IMR-90 (cell line): ENCODE measurements around the gene TSC1. TPM values are rescaled to one million over a fixed set of nuclear protein-coding genes. Genes with fewer than 3 reads are reported as not detected.
A peak's percentile ranks its signal among the peaks of the same experiment; 100 is the strongest.

ENCODE experiments used
- ATAC-seq: fragments of 200-7000 bp; cut with Tn5 transposase; 2 replicates; pipeline ENCODE4 v1.9.1; 2020; ENCODE audit warnings: low read depth, mild to moderate bottlenecking, moderate library complexity
- BruUV-seq: library from RNA; stranded (reverse); fragments of 400-500 nt; replicated peaks from 2 replicates; lab custom pipeline; 2021; lab: Mats Ljungman, UMichigan
- CTCF ChIA-PET: fragments of 300-600 bp; formaldehyde crosslinking; extraction: SDS; loops from one replicate; lab custom pipeline; 2021; ENCODE audit warnings: antibody characterized with exemption; lab: Yijun Ruan, JAX
- POLR2A ChIA-PET: fragments of 300-600 bp; sonication (Branson Sonifier 250); formaldehyde crosslinking; loops from one replicate; lab custom pipeline; 2022; ENCODE audit warnings: antibody characterized with exemption; ENCODE audit not compliant: unreplicated experiment; lab: Charles Lee
- DNase-seq: peaks from one replicate; pipeline ENCODE4 v3.0.0; 2013
- H2AFZ ChIP-seq: replicated peaks from 2 replicates; pipeline ENCODE3; 2013; ENCODE audit warnings: low read length, mild to moderate bottlenecking; ENCODE audit not compliant: poor library complexity
- H2AK5ac ChIP-seq: 2 replicates; pipeline ENCODE4 v1.6.1; 2013; ENCODE audit warnings: low read depth, low read length, inconsistent platforms
- H2AK9ac ChIP-seq: replicated peaks from 2 replicates; pipeline ENCODE3; 2013; ENCODE audit warnings: mild to moderate bottlenecking, low read depth, low read length, moderate library complexity; ENCODE audit not compliant: poor library complexity
- H2BK120ac ChIP-seq: 2 replicates; pipeline ENCODE4 v1.6.1; 2013; ENCODE audit warnings: low read depth, low read length, inconsistent platforms
- H2BK15ac ChIP-seq: 3 replicates; pipeline ENCODE4 v1.6.1; 2013; ENCODE audit warnings: low read depth, low read length, inconsistent platforms
- H2BK20ac ChIP-seq: 2 replicates; pipeline ENCODE4 v1.6.1; 2013; ENCODE audit warnings: low read depth, mild to moderate bottlenecking, inconsistent platforms, low read length, moderate library complexity
- H2BK5ac ChIP-seq: 2 replicates; pipeline ENCODE4 v1.6.1; 2013; ENCODE audit warnings: mild to moderate bottlenecking, low read depth, low read length, inconsistent platforms; ENCODE audit not compliant: poor library complexity, severe bottlenecking
- H3K14ac ChIP-seq: replicated peaks from 2 replicates; pipeline ENCODE4 v1.6.1; 2013; ENCODE audit warnings: low read depth, low read length, inconsistent platforms
- H3K18ac ChIP-seq: 2 replicates; pipeline ENCODE4 v1.6.1; 2013; ENCODE audit warnings: low read depth, low read length, control low read depth
- H3K23ac ChIP-seq: 2 replicates; pipeline ENCODE4 v1.6.1; 2013; ENCODE audit warnings: low read depth, low read length, inconsistent platforms
- H3K27ac ChIP-seq: 2 replicates; pipeline ENCODE4 v1.5.1; 2013; ENCODE audit warnings: mild to moderate bottlenecking, control low read depth, low read length; ENCODE audit not compliant: insufficient read depth
- H3K27me3 ChIP-seq: 2 replicates; pipeline ENCODE4 v1.6.1; 2013; ENCODE audit warnings: low read length; ENCODE audit not compliant: control insufficient read depth, insufficient read depth
- H3K36me3 ChIP-seq: 2 replicates; pipeline ENCODE4 v1.6.1; 2013; ENCODE audit warnings: low read length, mixed read lengths; ENCODE audit not compliant: control insufficient read depth, insufficient read depth
- H3K4ac ChIP-seq: 2 replicates; pipeline ENCODE4 v1.6.1; 2013; ENCODE audit warnings: low read depth, low read length, inconsistent platforms
- H3K4me1 ChIP-seq: 2 replicates; pipeline ENCODE4 v1.6.1; 2013; ENCODE audit warnings: low read length, mixed read lengths; ENCODE audit not compliant: control insufficient read depth, insufficient read depth
- H3K4me2 ChIP-seq: 2 replicates; pipeline ENCODE4 v1.6.1; 2013; ENCODE audit warnings: low read depth, mild to moderate bottlenecking, control low read depth, low read length, moderate library complexity
- H3K4me3 ChIP-seq: 2 replicates; pipeline ENCODE4 v1.5.1; 2013; ENCODE audit warnings: low read depth, mild to moderate bottlenecking, control low read depth, low read length, moderate library complexity; ENCODE audit not compliant: insufficient read depth
- H3K56ac ChIP-seq: 2 replicates; pipeline ENCODE4 v1.6.1; 2013; ENCODE audit warnings: low read length, inconsistent platforms; ENCODE audit not compliant: insufficient read depth; ENCODE audit errors: extremely low read depth
- H3K79me1 ChIP-seq, 2 experiments: 2 replicates each; pipeline ENCODE4 v1.6.1; 2013; ENCODE audit warnings: low read length in 2 of 2, inconsistent platforms in 1 of 2, low read depth in 1 of 2
- H3K9ac ChIP-seq: 2 replicates; pipeline ENCODE4 v1.6.1; 2013; ENCODE audit warnings: low read depth, low read length, control low read depth
- H3K9me1 ChIP-seq: 2 replicates; pipeline ENCODE4 v1.6.1; 2013; ENCODE audit warnings: low read length, inconsistent platforms; ENCODE audit not compliant: insufficient read depth
- H3K9me3 ChIP-seq: 2 replicates; pipeline ENCODE4 v1.6.1; 2013; ENCODE audit warnings: low read length; ENCODE audit not compliant: control insufficient read depth, insufficient read depth
- H4K20me1 ChIP-seq: 2 replicates; pipeline ENCODE4 v1.6.1; 2013; ENCODE audit warnings: low read length, inconsistent platforms; ENCODE audit not compliant: insufficient read depth
- H4K5ac ChIP-seq: 2 replicates; pipeline ENCODE4 v1.6.1; 2013; ENCODE audit warnings: mild to moderate bottlenecking, low read depth, low read length, control low read depth
- H4K8ac ChIP-seq, 2 experiments: 2 replicates each; pipeline ENCODE4 v1.6.1; 2013; ENCODE audit warnings: low read depth in 2 of 2, low read length in 2 of 2, control low read depth in 1 of 2, inconsistent platforms in 1 of 2
- H4K91ac ChIP-seq: 2 replicates; pipeline ENCODE4 v1.6.1; 2013; ENCODE audit warnings: low read depth, low read length, inconsistent platforms; ENCODE audit not compliant: insufficient read depth
- MAFK ChIP-seq: IDR thresholded peaks from 2 replicates; pipeline ENCODE4 v1.6.1; 2012; ENCODE audit warnings: low read depth, low read length, improper control_type of control experiment
- WGBS, 2 experiments: methylation state at CpG; one replicate each; pipeline versions ENCODE4 v1.1.5 to v1.1.7; 2013; ENCODE audit warnings: missing lambda C conversion rate in 2 of 2; ENCODE audit not compliant: insufficient read length in 1 of 2; ENCODE audit errors: extremely low coverage in 2 of 2; 5-methylcytosine and 5-hydroxymethylcytosine counted together
- dilution Hi-C: fragments of 300-500 bp; cut with HindIII; formaldehyde crosslinking; loops from one replicate; pipeline ENCODE4 v1.14.3; 2018; ENCODE audit warnings: low sequenced_read_pairs; ENCODE audit not compliant: unreplicated experiment
- in situ Hi-C: fragments of 300-500 bp; cut with MboI; formaldehyde crosslinking; loops from 3 replicates; pipeline ENCODE4 v1.14.3; 2019; ENCODE audit warnings: low sequenced_read_pairs, inconsistent platforms, mixed read lengths
- intact Hi-C: fragments of 100-400 bp; cut with micrococcal nuclease; formaldehyde crosslinking; loops from 2 replicates; pipeline ENCODE4 v1.10.0; 2022
- polyA plus RNA-seq, 3 experiments: library from polyadenylated mRNA; depleted of rRNA; stranded (reverse); fragments of >200 nt; gene quantifications; 2 replicates each; pipeline ENCODE4 v1.2.3, GENCODE V29; 2012; ENCODE audit warnings: low replicate concordance in 1 of 3
- total RNA-seq: library from RNA; depleted of rRNA; stranded (reverse); fragments of >200 nt; gene quantifications from 2 replicates; pipeline ENCODE4 v1.2.3, GENCODE V29; 2012
- TF ChIP-seq, protein P1 (sequence below): conservative IDR thresholded peaks from 2 replicates; pipeline ENCODE4 v1.5.1; 2012; ENCODE audit warnings: mild to moderate bottlenecking, low read depth, low read length, improper control_type of control experiment
- TF ChIP-seq, protein P2 (sequence below): fragments of 150-350 bp; IDR thresholded peaks from 2 replicates; pipeline ENCODE4 v1.6.1; 2017; ENCODE audit warnings: mild to moderate bottlenecking, antibody characterized with exemption, low read length, low read depth

The TSC1 gene
- total and polyA plus RNA-seq, 2 of the 4 experiments (the other 2 are of a cell fraction), result 25.7 to 56.3 TPM

DNA sequence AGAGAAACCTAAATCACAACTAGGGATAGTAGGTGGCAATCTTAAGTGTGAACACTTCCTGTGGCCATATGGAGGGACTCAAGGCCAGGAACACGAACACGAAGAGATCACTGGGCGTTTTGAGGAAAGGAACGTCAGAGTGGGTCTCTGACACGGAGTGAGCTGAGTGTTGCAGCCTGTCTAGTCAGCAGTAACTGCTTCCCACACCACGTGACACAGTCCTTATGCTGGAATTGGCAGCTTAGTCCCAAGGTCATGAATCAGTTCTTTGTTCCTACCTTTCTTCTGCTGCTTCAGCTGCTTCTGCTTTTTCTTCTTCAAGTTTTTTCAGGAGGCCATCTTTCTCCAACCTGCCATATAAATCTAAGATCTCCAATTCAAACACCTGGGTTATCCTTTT lies 47.5 kb downstream of the TSC1 start:
- TF ChIP-seq, protein P1, sequence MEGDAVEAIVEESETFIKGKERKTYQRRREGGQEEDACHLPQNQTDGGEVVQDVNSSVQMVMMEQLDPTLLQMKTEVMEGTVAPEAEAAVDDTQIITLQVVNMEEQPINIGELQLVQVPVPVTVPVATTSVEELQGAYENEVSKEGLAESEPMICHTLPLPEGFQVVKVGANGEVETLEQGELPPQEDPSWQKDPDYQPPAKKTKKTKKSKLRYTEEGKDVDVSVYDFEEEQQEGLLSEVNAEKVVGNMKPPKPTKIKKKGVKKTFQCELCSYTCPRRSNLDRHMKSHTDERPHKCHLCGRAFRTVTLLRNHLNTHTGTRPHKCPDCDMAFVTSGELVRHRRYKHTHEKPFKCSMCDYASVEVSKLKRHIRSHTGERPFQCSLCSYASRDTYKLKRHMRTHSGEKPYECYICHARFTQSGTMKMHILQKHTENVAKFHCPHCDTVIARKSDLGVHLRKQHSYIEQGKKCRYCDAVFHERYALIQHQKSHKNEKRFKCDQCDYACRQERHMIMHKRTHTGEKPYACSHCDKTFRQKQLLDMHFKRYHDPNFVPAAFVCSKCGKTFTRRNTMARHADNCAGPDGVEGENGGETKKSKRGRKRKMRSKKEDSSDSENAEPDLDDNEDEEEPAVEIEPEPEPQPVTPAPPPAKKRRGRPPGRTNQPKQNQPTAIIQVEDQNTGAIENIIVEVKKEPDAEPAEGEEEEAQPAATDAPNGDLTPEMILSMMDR, result no peak
- peak; percentile 27; the same call in 1 of the 2 replicates for TF ChIP-seq MAFK
- TF ChIP-seq, protein P2, sequence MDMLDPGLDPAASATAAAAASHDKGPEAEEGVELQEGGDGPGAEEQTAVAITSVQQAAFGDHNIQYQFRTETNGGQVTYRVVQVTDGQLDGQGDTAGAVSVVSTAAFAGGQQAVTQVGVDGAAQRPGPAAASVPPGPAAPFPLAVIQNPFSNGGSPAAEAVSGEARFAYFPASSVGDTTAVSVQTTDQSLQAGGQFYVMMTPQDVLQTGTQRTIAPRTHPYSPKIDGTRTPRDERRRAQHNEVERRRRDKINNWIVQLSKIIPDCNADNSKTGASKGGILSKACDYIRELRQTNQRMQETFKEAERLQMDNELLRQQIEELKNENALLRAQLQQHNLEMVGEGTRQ, result peak; percentile 48; the same call in 1 of the 2 replicates
- peak; percentile 25 for DNase-seq
- H3K4me1 ChIP-seq, result no peaks in the 10 kb centered on the region
- H4K8ac ChIP-seq, result no peak overlapping the region
- H3K4ac ChIP-seq, result no peak overlapping the region
- H2BK120ac ChIP-seq, result no peak overlapping the region
- H3K9me3 ChIP-seq, result no peaks in the 10 kb centered on the region
- intact Hi-C loops, result no loop called here
- H3K18ac ChIP-seq, result no peak overlapping the region
- ChIA-PET POLR2A (no interaction called here), CTCF (no interaction called here)
- no peaks in the 10 kb centered on the region for H3K79me1 ChIP-seq
- H2BK5ac ChIP-seq, result no peak overlapping the region
- no peak overlapping the region for H3K56ac ChIP-seq
- no peak overlapping the region for H2BK20ac ChIP-seq
- H3K4me2 ChIP-seq, result no peak overlapping the region
- H2AK5ac ChIP-seq, result no peak overlapping the region
- H3K14ac ChIP-seq, result no peak overlapping the region
- no peak overlapping the region for H3K27ac ChIP-seq
- in situ Hi-C loops, result no loop called here
- H4K20me1 ChIP-seq, result peaks cover 11% of the 10 kb centered on the region; the same call in 1 of the 2 replicates
- no peak overlapping the region for H3K9ac ChIP-seq
- no peaks in the 10 kb centered on the region for H3K27me3 ChIP-seq
- H3K36me3 ChIP-seq, result peaks cover 62% of the 10 kb centered on the region
- H2BK15ac ChIP-seq, result no peak overlapping the region
- no peak for ATAC-seq
- dilution Hi-C loops, result no loop called here
- no TSS peak for BruUV-seq
- WGBS, 2 experiments, result 43% methylated on average over 6 of the region's 6 CpGs; no CpG with 5 or more reads in 1 of the 2 experiments
- no peak overlapping the region for H3K23ac ChIP-seq
- no peak overlapping the region for H3K4me3 ChIP-seq
- no peak overlapping the region for H2AFZ ChIP-seq
- H2AK9ac ChIP-seq, result no peak overlapping the region
- H3K9me1 ChIP-seq, result no peaks in the 10 kb centered on the region
- H4K91ac ChIP-seq, result no peak overlapping the region
- no peak overlapping the region for H4K5ac ChIP-seq
